NT2/D1 (cell line): ENCODE measurements around the gene NEGR1.

Source experiments
- DNase-seq: peaks from one replicate; pipeline ENCODE4 v3.0.0-alpha.2; 2011; ENCODE audit warnings: low read depth, low spot score
- H3K27me3 ChIP-seq: 2 replicates; pipeline ENCODE4 v1.6.0; 2011; ENCODE audit warnings: mild to moderate bottlenecking; ENCODE audit not compliant: insufficient read length, insufficient read depth
- H3K36me3 ChIP-seq: 2 replicates; pipeline ENCODE4 v1.6.1; 2011; ENCODE audit warnings: mild to moderate bottlenecking, low read length, mixed read lengths; ENCODE audit not compliant: insufficient read depth, insufficient read length
- H3K4me1 ChIP-seq: 2 replicates; pipeline ENCODE4 v1.5.1; 2011; ENCODE audit not compliant: insufficient read depth, insufficient read length
- H3K4me3 ChIP-seq: 2 replicates; pipeline ENCODE4 v1.5.1; 2011; ENCODE audit warnings: low read depth; ENCODE audit not compliant: insufficient read length
- H3K9ac ChIP-seq: 2 replicates; pipeline ENCODE4 v1.6.0; 2011; ENCODE audit warnings: low read depth; ENCODE audit not compliant: insufficient read length
- H3K9me3 ChIP-seq: 2 replicates; pipeline ENCODE4 v1.5.1; 2011; ENCODE audit warnings: mild to moderate bottlenecking, low read length; ENCODE audit not compliant: insufficient read depth
- SUZ12 ChIP-seq: IDR thresholded peaks from 2 replicates; pipeline ENCODE4 v1.6.1; 2011; ENCODE audit not compliant: insufficient read length, insufficient read depth; ENCODE audit errors: extremely low read depth
- YY1 ChIP-seq: IDR thresholded peaks from 2 replicates; pipeline ENCODE4 v1.6.1; 2011; ENCODE audit not compliant: insufficient read length, insufficient read depth
- ZNF274 ChIP-seq: IDR thresholded peaks from 2 replicates; pipeline ENCODE4 v1.6.1; 2011; ENCODE audit warnings: mild to moderate bottlenecking, low read depth, low read length

Gene NEGR1

GRCh38 chr1:71461416-71461815 is 820.9 kb downstream of the NEGR1 start:
- Histone ChIP-seq H3K36me3 (no peaks in the 10 kb centered on the region), H3K9ac (no peak overlapping the region), H3K4me3 (no peak overlapping the region), H3K9me3 (no peaks in the 10 kb centered on the region), H3K4me1 (peaks cover 2% of the 10 kb centered on the region), H3K27me3 (no peaks in the 10 kb centered on the region)
- TF ChIP-seq SUZ12 (no peak), ZNF274 (no peak), YY1 (no peak)
- no peak for DNase-seq

GRCh38 chr1:71448444-71448843 is 833.9 kb downstream of the NEGR1 start:
- Histone ChIP-seq H3K36me3 (no peaks in the 10 kb centered on the region), H3K9ac (no peak overlapping the region), H3K9me3 (no peaks in the 10 kb centered on the region), H3K4me3 (no peak overlapping the region), H3K4me1 (no peaks in the 10 kb centered on the region), H3K27me3 (no peaks in the 10 kb centered on the region)
- no peak for TF ChIP-seq SUZ12
- no peak for TF ChIP-seq YY1
- TF ChIP-seq ZNF274, result no peak
- no peak for DNase-seq

GRCh38 chr1:71438626-71439025 is 843.7 kb downstream of the NEGR1 start:
- Histone ChIP-seq H3K4me3 (no peak overlapping the region), H3K4me1 (no peaks in the 10 kb centered on the region), H3K9me3 (no peaks in the 10 kb centered on the region), H3K36me3 (no peaks in the 10 kb centered on the region), H3K9ac (no peak overlapping the region), H3K27me3 (no peaks in the 10 kb centered on the region)
- TF ChIP-seq YY1 (no peak), SUZ12 (no peak)
- DNase-seq, result no peak

GRCh38 chr1:71435951-71436350 is 846.4 kb downstream of the NEGR1 start:
- TF ChIP-seq SUZ12 (no peak), ZNF274 (no peak), YY1 (no peak)
- Histone ChIP-seq H3K4me1 (no peaks in the 10 kb centered on the region), H3K9ac (no peak overlapping the region), H3K9me3 (no peaks in the 10 kb centered on the region), H3K4me3 (no peak overlapping the region), H3K36me3 (no peaks in the 10 kb centered on the region), H3K27me3 (no peaks in the 10 kb centered on the region)
- DNase-seq, result no peak

- H3K9ac ChIP-seq, result no peak overlapping the region
- no peaks in the 10 kb centered on the region for H3K4me1 ChIP-seq
- DNase-seq, result no peak
- no peaks in the 10 kb centered on the region for H3K27me3 ChIP-seq
- no peak overlapping the region for H3K4me3 ChIP-seq
- no peaks in the 10 kb centered on the region for H3K36me3 ChIP-seq
- no peak for TF ChIP-seq ZNF274
- TF ChIP-seq YY1, result no peak
- TF ChIP-seq SUZ12, result no peak
- no peaks in the 10 kb centered on the region for H3K9me3 ChIP-seq
These were observed 848.1 kb downstream of the NEGR1 start for GRCh38 chr1:71434240-71434639.

GRCh38 chr1:71428029-71428428 is 854.3 kb downstream of the NEGR1 start:
- no peak overlapping the region for H3K4me3 ChIP-seq
- H3K9ac ChIP-seq, result no peak overlapping the region
- no peak for DNase-seq
- H3K27me3 ChIP-seq, result no peaks in the 10 kb centered on the region
- no peaks in the 10 kb centered on the region for H3K4me1 ChIP-seq
- no peaks in the 10 kb centered on the region for H3K9me3 ChIP-seq
- no peaks in the 10 kb centered on the region for H3K36me3 ChIP-seq
- TF ChIP-seq ZNF274 (no peak), YY1 (no peak), SUZ12 (no peak)

- no peaks in the 10 kb centered on the region for H3K4me1 ChIP-seq
- H3K9ac ChIP-seq, result no peak overlapping the region
- no peak for TF ChIP-seq SUZ12
- no peak for TF ChIP-seq YY1
- H3K9me3 ChIP-seq, result no peaks in the 10 kb centered on the region
- H3K36me3 ChIP-seq, result no peaks in the 10 kb centered on the region
- H3K27me3 ChIP-seq, result no peaks in the 10 kb centered on the region
- no peak overlapping the region for H3K4me3 ChIP-seq
- DNase-seq, result no peak
These were observed 855.3 kb downstream of the NEGR1 start for GRCh38 chr1:71427066-71427465.

GRCh38 chr1:71424536-71424935 is 857.8 kb downstream of the NEGR1 start:
- Histone ChIP-seq H3K9ac (no peak overlapping the region), H3K4me3 (no peak overlapping the region), H3K4me1 (no peaks in the 10 kb centered on the region), H3K9me3 (no peaks in the 10 kb centered on the region), H3K36me3 (no peaks in the 10 kb centered on the region), H3K27me3 (no peaks in the 10 kb centered on the region)
- no peak for DNase-seq
- TF ChIP-seq YY1 (no peak), ZNF274 (no peak)
